ENCODE measurements around the gene GALNT18. TPM values are rescaled to one million over a fixed set of nuclear protein-coding genes. Genes with fewer than 3 reads are reported as not detected.
"Not testable (repeated sequence)": the region's sequence is repeated elsewhere in the genome, so short reads cannot be mapped to it uniquely, and the experiment has no call there.

GALNT18 gene
- total RNA-seq, 3 donors from 2014 or later: 14.7 to 25.9 (median 16.4) TPM

GRCh38 chr11:11449327-11449726 lies 172.5 kb downstream of the GALNT18 start:
- H3K4me1 ChIP-seq: no peaks in the 10 kb centered on the region
- no peak overlapping the region for H3K4me3 ChIP-seq
- H3K27me3 ChIP-seq: no peaks in the 10 kb centered on the region
- H3K9me3 ChIP-seq: no peaks in the 10 kb centered on the region
- TF ChIP-seq POLR2AphosphoS5 (IDR thresholded peaks at IDR 0.05) (no peak), POLR2A (IDR thresholded peaks at IDR 0.05) (no peak), CTCF (IDR thresholded peaks at IDR 0.05) (no peak)
- H3K27ac ChIP-seq: no peak overlapping the region
- DNase-seq (ENCODE audit: low spot score in 2 of 2): no peak
- H3K36me3 ChIP-seq: no peaks in the 10 kb centered on the region
- intact Hi-C loops (cut with DNase I; ENCODE audit: low total_unique reads): no loop called here

- no peaks in the 10 kb centered on the region for H3K9me3 ChIP-seq
- H3K4me3 ChIP-seq: no peak overlapping the region
- H3K36me3 ChIP-seq: no peaks in the 10 kb centered on the region
- TF ChIP-seq POLR2AphosphoS5 (IDR thresholded peaks at IDR 0.05) (no peak), CTCF (IDR thresholded peaks at IDR 0.05) (no peak), POLR2A (IDR thresholded peaks at IDR 0.05) (no peak)
- H3K27me3 ChIP-seq: no peaks in the 10 kb centered on the region
- intact Hi-C loops (cut with DNase I; ENCODE audit: low total_unique reads): no loop called here
- no peak for DNase-seq (ENCODE audit: low spot score in 2 of 2)
- H3K27ac ChIP-seq: no peak overlapping the region
- H3K4me1 ChIP-seq: no peaks in the 10 kb centered on the region
These were observed 173.2 kb downstream of the GALNT18 start for GRCh38 chr11:11448626-11449025.

GRCh38 chr11:11447601-11448000 lies 174.2 kb downstream of the GALNT18 start:
- H3K9me3 ChIP-seq; H3K27me3 ChIP-seq; H3K4me3 ChIP-seq; H3K4me1 ChIP-seq; H3K27ac ChIP-seq; intact Hi-C loops (cut with DNase I; ENCODE audit: low total_unique reads); H3K36me3 ChIP-seq; DNase-seq (ENCODE audit: low spot score in 2 of 2): not testable (repeated sequence)

DNA sequence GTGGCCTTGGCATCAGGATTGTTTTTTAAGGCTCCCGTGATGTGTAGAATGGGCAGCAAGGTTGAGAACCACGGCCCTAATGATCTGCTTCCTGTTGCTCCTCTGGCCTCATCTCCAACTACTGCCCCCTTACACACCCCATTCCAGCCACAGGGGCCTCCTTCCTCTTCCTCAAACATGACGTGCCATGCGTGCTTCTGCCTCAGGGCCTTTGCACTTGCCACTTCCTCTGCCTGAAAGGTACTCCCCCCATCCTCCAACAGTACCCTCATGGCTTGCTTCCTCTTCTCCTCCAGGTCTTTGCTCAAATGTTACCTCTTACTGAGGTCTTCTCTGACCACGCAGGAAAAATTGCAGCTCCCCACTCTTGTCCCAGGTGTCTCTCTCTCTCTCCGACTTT lies 174.8 kb downstream of the GALNT18 start:
- no peak for DNase-seq (ENCODE audit: low spot score in 2 of 2)
- Histone ChIP-seq H3K4me1 (no peaks in the 10 kb centered on the region), H3K36me3 (no peaks in the 10 kb centered on the region), H3K27me3 (no peaks in the 10 kb centered on the region), H3K4me3 (no peak overlapping the region), H3K9me3 (no peaks in the 10 kb centered on the region), H3K27ac (no peak overlapping the region)
- TF ChIP-seq POLR2AphosphoS5 (IDR thresholded peaks at IDR 0.05) (no peak), POLR2A (IDR thresholded peaks at IDR 0.05) (no peak), CTCF (IDR thresholded peaks at IDR 0.05) (no peak)
- intact Hi-C loops (cut with DNase I; ENCODE audit: low total_unique reads): no loop called here

GRCh38 chr11:11446564-11446963 lies 175.2 kb downstream of the GALNT18 start:
- H3K36me3 ChIP-seq: no peaks in the 10 kb centered on the region
- no peaks in the 10 kb centered on the region for H3K9me3 ChIP-seq
- no peak overlapping the region for H3K4me3 ChIP-seq
- TF ChIP-seq CTCF (IDR thresholded peaks at IDR 0.05) (no peak), POLR2A (IDR thresholded peaks at IDR 0.05) (no peak), POLR2AphosphoS5 (IDR thresholded peaks at IDR 0.05) (no peak)
- DNase-seq (ENCODE audit: low spot score in 2 of 2): no peak
- no peak overlapping the region for H3K27ac ChIP-seq
- H3K4me1 ChIP-seq: no peaks in the 10 kb centered on the region
- intact Hi-C loops (cut with DNase I; ENCODE audit: low total_unique reads): no loop called here
- no peaks in the 10 kb centered on the region for H3K27me3 ChIP-seq

Data from breast epithelium (tissue), 4 donors.